ENCODE measurements around the gene FAM174A. TPM values are rescaled to one million over a fixed set of nuclear protein-coding genes. Genes with fewer than 3 reads are reported as not detected.

The FAM174A gene
- total and polyA plus RNA-seq, 2 experiments from 2014 or later = 25.1 to 29.0 TPM

DNA sequence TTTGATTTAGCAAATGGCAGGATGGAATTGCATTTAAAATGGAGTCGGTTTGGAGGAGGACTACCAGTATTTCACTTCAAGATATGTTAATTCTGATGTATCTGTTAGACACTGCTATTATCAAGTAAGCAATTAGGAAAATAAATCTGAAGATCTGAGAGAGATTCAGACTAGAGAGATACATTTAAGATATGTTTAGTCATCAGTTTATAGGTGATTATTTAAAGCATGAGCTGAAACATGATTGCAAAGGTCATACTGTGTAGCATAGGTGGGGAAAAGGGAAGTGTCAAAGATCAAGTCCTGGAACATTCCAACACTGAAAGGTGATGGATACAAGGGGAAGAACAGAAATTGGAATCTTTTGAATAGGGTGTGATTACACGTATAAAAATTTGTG is 79.1 kb downstream of the FAM174A start:
- Histone ChIP-seq H4K20me1 (ENCODE audit: insufficient read depth, poor library complexity, severe bottlenecking) (no peaks in the 10 kb centered on the region), H3K9me2 (replicated peaks; ENCODE audit: insufficient read depth) (no peaks in the 10 kb centered on the region), H3K4me2 (no peak overlapping the region), H3K27me3 (no peaks in the 10 kb centered on the region), H3K9me3 (ENCODE audit: low read depth) (no peaks in the 10 kb centered on the region), H2AFZ (no peak overlapping the region), H3K27ac (no peak overlapping the region), H3K4me1 (ENCODE audit: insufficient read depth) (no peaks in the 10 kb centered on the region), H3K36me3 (replicated peaks; ENCODE audit: insufficient read depth, low read depth) (no peaks in the 10 kb centered on the region), H3K4me3 (no peak overlapping the region), H3K79me2 (no peaks in the 10 kb centered on the region)
- WGBS (ENCODE audit: low lambda C conversion rate, missing lambda C conversion rate) = 95% methylated on average over 2 of the region's 2 CpGs
- DNase-seq (ENCODE audit: low spot score) = no peak
- no peak for TF ChIP-seq EZH2phosphoT487 (IDR thresholded peaks at IDR 0.05; ENCODE audit: low read depth, severe bottlenecking, unreplicated experiment)
- no peak for TF ChIP-seq EZH2 (IDR thresholded peaks at IDR 0.05; ENCODE audit: borderline replicate concordance)
- TF ChIP-seq, protein P1, sequence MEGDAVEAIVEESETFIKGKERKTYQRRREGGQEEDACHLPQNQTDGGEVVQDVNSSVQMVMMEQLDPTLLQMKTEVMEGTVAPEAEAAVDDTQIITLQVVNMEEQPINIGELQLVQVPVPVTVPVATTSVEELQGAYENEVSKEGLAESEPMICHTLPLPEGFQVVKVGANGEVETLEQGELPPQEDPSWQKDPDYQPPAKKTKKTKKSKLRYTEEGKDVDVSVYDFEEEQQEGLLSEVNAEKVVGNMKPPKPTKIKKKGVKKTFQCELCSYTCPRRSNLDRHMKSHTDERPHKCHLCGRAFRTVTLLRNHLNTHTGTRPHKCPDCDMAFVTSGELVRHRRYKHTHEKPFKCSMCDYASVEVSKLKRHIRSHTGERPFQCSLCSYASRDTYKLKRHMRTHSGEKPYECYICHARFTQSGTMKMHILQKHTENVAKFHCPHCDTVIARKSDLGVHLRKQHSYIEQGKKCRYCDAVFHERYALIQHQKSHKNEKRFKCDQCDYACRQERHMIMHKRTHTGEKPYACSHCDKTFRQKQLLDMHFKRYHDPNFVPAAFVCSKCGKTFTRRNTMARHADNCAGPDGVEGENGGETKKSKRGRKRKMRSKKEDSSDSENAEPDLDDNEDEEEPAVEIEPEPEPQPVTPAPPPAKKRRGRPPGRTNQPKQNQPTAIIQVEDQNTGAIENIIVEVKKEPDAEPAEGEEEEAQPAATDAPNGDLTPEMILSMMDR (IDR thresholded peaks at IDR 0.05; ENCODE audit: poor library complexity) = no peak

DNA sequence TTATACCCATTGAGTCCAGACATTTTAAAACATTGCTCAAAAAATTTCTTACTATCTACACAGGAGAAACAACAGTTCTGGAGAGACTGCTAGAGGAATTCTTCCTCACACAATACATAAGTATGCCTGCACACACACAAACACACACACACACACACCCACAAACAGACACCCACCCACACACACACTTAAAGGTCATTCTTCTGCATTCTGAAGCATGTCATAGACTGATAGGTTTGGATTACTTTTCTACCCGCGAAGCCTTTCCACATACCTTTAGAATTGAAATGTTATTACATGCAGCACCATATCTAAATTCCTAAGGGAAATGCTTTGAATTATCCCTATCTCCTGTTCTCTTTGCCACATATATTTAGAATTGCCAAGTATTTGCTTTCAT is 80.2 kb downstream of the FAM174A start:
- DNase-seq (ENCODE audit: low spot score) = no peak
- no peaks in the 10 kb centered on the region for H3K9me3 ChIP-seq (ENCODE audit: low read depth)
- H3K27ac ChIP-seq = no peak overlapping the region
- H3K27me3 ChIP-seq = no peaks in the 10 kb centered on the region
- no peaks in the 10 kb centered on the region for H3K79me2 ChIP-seq
- no peaks in the 10 kb centered on the region for H3K4me1 ChIP-seq (ENCODE audit: insufficient read depth)
- H3K4me3 ChIP-seq = no peak overlapping the region
- H3K9me2 ChIP-seq (replicated peaks; ENCODE audit: insufficient read depth) = no peaks in the 10 kb centered on the region
- H3K36me3 ChIP-seq (replicated peaks; ENCODE audit: insufficient read depth, low read depth) = no peaks in the 10 kb centered on the region
- no peaks in the 10 kb centered on the region for H4K20me1 ChIP-seq (ENCODE audit: insufficient read depth, poor library complexity, severe bottlenecking)
- no peak overlapping the region for H2AFZ ChIP-seq
- WGBS (ENCODE audit: low lambda C conversion rate, missing lambda C conversion rate) = 79% methylated on average over 2 of the region's 2 CpGs
- no peak overlapping the region for H3K4me2 ChIP-seq
- no peak for TF ChIP-seq EZH2 (IDR thresholded peaks at IDR 0.05; ENCODE audit: borderline replicate concordance)
- TF ChIP-seq, protein P1 (IDR thresholded peaks at IDR 0.05; ENCODE audit: poor library complexity) = no peak
- no peak for TF ChIP-seq EZH2phosphoT487 (IDR thresholded peaks at IDR 0.05; ENCODE audit: low read depth, severe bottlenecking, unreplicated experiment)

DNA sequence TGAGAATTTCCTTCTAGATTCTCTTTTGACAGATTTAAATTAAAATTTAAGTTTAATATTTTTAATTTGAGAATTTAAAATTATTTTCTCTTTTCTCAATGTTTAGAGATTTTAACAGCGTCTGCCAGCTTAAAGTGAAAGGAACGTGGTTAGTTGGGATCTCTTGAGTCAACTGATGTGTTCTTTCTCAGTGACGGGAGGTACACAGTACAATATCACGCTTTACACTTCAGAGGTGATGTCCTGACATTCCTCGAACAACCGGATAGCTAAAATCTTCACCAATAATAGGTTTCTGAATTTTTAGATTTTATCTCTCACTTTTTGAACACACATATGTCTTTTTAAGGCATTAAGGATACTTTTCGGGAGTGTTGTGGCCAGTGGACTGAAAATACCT is 81.1 kb downstream of the FAM174A start:
- H3K4me2 ChIP-seq = no peak overlapping the region
- H3K9me2 ChIP-seq (replicated peaks; ENCODE audit: insufficient read depth) = no peaks in the 10 kb centered on the region
- H3K4me3 ChIP-seq = no peak overlapping the region
- WGBS (ENCODE audit: low lambda C conversion rate, missing lambda C conversion rate) = 65% methylated on average over 7 of the region's 7 CpGs
- no peaks in the 10 kb centered on the region for H3K9me3 ChIP-seq (ENCODE audit: low read depth)
- H4K20me1 ChIP-seq (ENCODE audit: insufficient read depth, poor library complexity, severe bottlenecking) = no peaks in the 10 kb centered on the region
- TF ChIP-seq, protein P1 (IDR thresholded peaks at IDR 0.05; ENCODE audit: poor library complexity) = no peak
- TF ChIP-seq EZH2 (IDR thresholded peaks at IDR 0.05; ENCODE audit: borderline replicate concordance) (no peak), EZH2phosphoT487 (IDR thresholded peaks at IDR 0.05; ENCODE audit: low read depth, severe bottlenecking, unreplicated experiment) (no peak)
- H3K4me1 ChIP-seq (ENCODE audit: insufficient read depth) = no peaks in the 10 kb centered on the region
- no peaks in the 10 kb centered on the region for H3K27me3 ChIP-seq
- H3K27ac ChIP-seq = no peak overlapping the region
- no peak overlapping the region for H2AFZ ChIP-seq
- H3K79me2 ChIP-seq = no peaks in the 10 kb centered on the region
- no peak for DNase-seq (ENCODE audit: low spot score)
- no peaks in the 10 kb centered on the region for H3K36me3 ChIP-seq (replicated peaks; ENCODE audit: insufficient read depth, low read depth)

DNA sequence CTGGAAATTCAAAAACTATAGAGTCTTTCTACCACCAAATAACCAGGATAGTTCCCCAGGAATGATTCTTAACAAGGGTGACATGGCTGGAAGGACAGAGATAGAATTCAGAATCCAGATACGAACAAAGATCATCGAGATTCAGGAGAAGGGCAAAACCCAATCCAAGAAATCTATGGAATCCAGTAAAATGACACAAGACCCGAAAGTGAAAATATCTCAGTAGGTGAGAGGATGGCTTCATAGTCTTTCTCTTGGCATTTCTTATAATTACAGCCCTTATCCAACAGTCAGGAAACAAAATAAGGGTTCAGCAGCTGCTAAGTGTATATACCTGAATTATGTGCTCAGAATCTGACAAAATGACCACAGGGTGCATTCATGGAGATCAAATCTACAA is 81.8 kb downstream of the FAM174A start:
- no peak overlapping the region for H3K4me3 ChIP-seq
- no peaks in the 10 kb centered on the region for H3K9me3 ChIP-seq (ENCODE audit: low read depth)
- H3K36me3 ChIP-seq (replicated peaks; ENCODE audit: insufficient read depth, low read depth) = no peaks in the 10 kb centered on the region
- DNase-seq (ENCODE audit: low spot score) = no peak
- no peaks in the 10 kb centered on the region for H3K9me2 ChIP-seq (replicated peaks; ENCODE audit: insufficient read depth)
- no peaks in the 10 kb centered on the region for H3K27me3 ChIP-seq
- WGBS (ENCODE audit: low lambda C conversion rate, missing lambda C conversion rate) = 91% methylated on average over 3 of the region's 3 CpGs
- no peak overlapping the region for H3K27ac ChIP-seq
- TF ChIP-seq EZH2 (IDR thresholded peaks at IDR 0.05; ENCODE audit: borderline replicate concordance) (no peak), EZH2phosphoT487 (IDR thresholded peaks at IDR 0.05; ENCODE audit: low read depth, severe bottlenecking, unreplicated experiment) (no peak)
- TF ChIP-seq, protein P1 (IDR thresholded peaks at IDR 0.05; ENCODE audit: poor library complexity) = no peak
- no peak overlapping the region for H2AFZ ChIP-seq
- H3K79me2 ChIP-seq = no peaks in the 10 kb centered on the region
- H3K4me1 ChIP-seq (ENCODE audit: insufficient read depth) = no peaks in the 10 kb centered on the region
- H4K20me1 ChIP-seq (ENCODE audit: insufficient read depth, poor library complexity, severe bottlenecking) = no peaks in the 10 kb centered on the region
- H3K4me2 ChIP-seq = no peak overlapping the region

Measured in hepatocyte (in vitro differentiated cells).